ENCODE measurements around the gene TACC3. TPM values are rescaled to one million over a fixed set of nuclear protein-coding genes. Genes with fewer than 3 reads are reported as not detected.
A peak's percentile ranks its signal among the peaks of the same experiment; 100 is the strongest.

Gene TACC3
- total RNA-seq, 1 experiment from 2014 or later: 34.9 TPM

GRCh38 chr4:1792832-1793495 lies 71.6 kb downstream of the TACC3 start, which contains the start of gene FGFR3:
Gene FGFR3, plus strand, starts transcription at chr4:1793293. Its CDS starts 642 bp downstream, at chr4:1793935.
- DNase-seq (ENCODE audit: low read depth): peak; percentile 63

DNA sequence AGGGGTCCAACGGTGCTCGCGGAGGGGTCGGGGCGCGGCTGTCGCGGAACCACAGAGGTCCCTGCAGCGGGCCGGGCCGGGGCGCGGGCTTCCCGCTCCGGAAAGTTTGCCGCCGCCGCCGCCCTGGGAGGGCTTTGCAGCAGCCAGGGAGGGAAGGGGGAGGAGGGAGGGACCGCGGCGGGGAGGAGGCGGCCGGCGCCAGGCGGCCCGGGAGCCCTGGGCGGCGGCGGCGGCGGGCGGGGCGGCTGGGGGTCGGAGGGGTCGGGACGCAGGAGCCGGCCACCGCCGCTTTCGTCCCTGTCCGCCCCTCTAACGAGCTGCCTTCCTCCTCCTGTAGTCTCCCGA lies 72.1 kb downstream of the TACC3 start:
- DNase-seq (ENCODE audit: low read depth): peak; percentile 58

- DNase-seq (ENCODE audit: low read depth): peak; percentile 50
These were observed 72.9 kb downstream of the TACC3 start for GRCh38 chr4:1793940-1794808.

Other genes starting within 250 kb of the TACC3 start
- 3.5 and 10.9 TPM in 2 replicates for gene FAM53A, start 37.2 kb upstream of the TACC3 start, total RNA-seq (2014; rRNA removed; shearing (Covaris generic))
- gene SLBP, start 9.2 kb upstream of the TACC3 start, total RNA-seq (2014; rRNA removed; shearing (Covaris generic)): 126 and 156 TPM in 2 replicates
- 19.9 and 20.6 TPM in 2 replicates for gene TMEM129, start 198 bp upstream of the TACC3 start, total RNA-seq (2014; rRNA removed; shearing (Covaris generic))
- 0.46 and 1.0 TPM in 2 replicates for gene FGFR3, start 71.8 kb downstream of the TACC3 start, total RNA-seq (2014; rRNA removed; shearing (Covaris generic))
- gene LETM1, start 134.6 kb downstream of the TACC3 start, total RNA-seq (2014; rRNA removed; shearing (Covaris generic)): 48.9 and 56.6 TPM in 2 replicates
- 60.2 and 75.1 TPM in 2 replicates for gene NSD2, start 149.9 kb downstream of the TACC3 start, total RNA-seq (2014; rRNA removed; shearing (Covaris generic))

Measured in Daoy (cell line).